Left lung (tissue), 10 donors: ENCODE measurements around the gene ISLR. TPM values are rescaled to one million over a fixed set of nuclear protein-coding genes. Genes with fewer than 3 reads are reported as not detected.

Source experiments
- ATAC-seq: fragments of 200-7000 bp; cut with Tn5 transposase; one replicate; pipeline ENCODE4 v1.9.1; 2020; ENCODE audit warnings: moderate library complexity
- DNase-seq, 4 donors: peaks; one replicate each; pipeline ENCODE4 v3.0.0-alpha.2; 2013 to 2020
- H3K27ac ChIP-seq, 2 donors: fragments of 200-600 bp; sonication (generic) in 1 of 2; one replicate each; pipeline versions ENCODE4 v1.5.0 to v1.8.0; 2020 to 2021
- H3K27me3 ChIP-seq, 2 donors: fragments of 200-600 bp; sonication (generic) in 1 of 2; one replicate each; pipeline versions ENCODE4 v1.5.0 to v1.8.0; 2020 to 2021
- H3K36me3 ChIP-seq, 2 donors: fragments of 200-600 bp; sonication (generic) in 1 of 2; one replicate each; pipeline versions ENCODE4 v1.5.0 to v1.8.0; 2020 to 2021
- H3K4me1 ChIP-seq, 2 donors: fragments of 200-600 bp; one replicate each; pipeline ENCODE4 v1.8.0; 2021
- H3K4me3 ChIP-seq, 2 donors: fragments of 200-600 bp; sonication (generic) in 1 of 2; one replicate each; pipeline versions ENCODE4 v1.5.0 to v1.8.0; 2020 to 2021; ENCODE audit warnings: mild to moderate bottlenecking in 1 of 2
- H3K9me3 ChIP-seq, 2 donors: fragments of 200-600 bp; sonication (generic) in 1 of 2; one replicate each; pipeline versions ENCODE4 v1.5.0 to v1.8.0; 2020 to 2021
- CTCF ChIP-seq, 2 donors: fragments of 200-600 bp; sonication (generic) in 1 of 2; IDR thresholded peaks; one replicate each; pipeline versions ENCODE4 v1.5.0 to v1.8.0; 2021; ENCODE audit warnings: antibody characterized with exemption in 2 of 2
- intact Hi-C, 2 donors: fragments of 100-400 bp; cut with DNase I; formaldehyde crosslinking; loops; one replicate each; pipeline versions ENCODE4 v1.11.2 to v1.14.2; 2022
- polyA plus RNA-seq, 6 donors: library from polyadenylated mRNA; unstranded; fragments of 120-200 nt; gene quantifications; one replicate each; pipeline ENCODE4 v1.2.1, GENCODE V29; 2013; ENCODE audit not compliant: insufficient read length in 6 of 6
- total RNA-seq, 2 donors: library from RNA; stranded (reverse); fragmentation: NEBNext Ultra II Directional; extraction: Animal tissue kit (Norgen Biotek cat#: 25700); gene quantifications; one replicate each; pipeline ENCODE4 v1.2.1, GENCODE V29; 2021
- donor health status: DM: no; HTN: yes; CAD: no.
- donor health status: DM: no; HTN: no; CAD: no.

The ISLR gene
- total and polyA plus RNA-seq, 8 donors = 10.4 to 60.1 (median 52.6) TPM

GRCh38 chr15:74136814-74137536, 36.5 kb upstream of the ISLR start:
- H3K27me3 ChIP-seq = peaks cover 52 to 84% of the 10 kb centered on the region in 2 donors
- H3K27ac ChIP-seq = peak overlapping the region; percentile 54 to 67
- H3K9me3 ChIP-seq = no peaks in the 10 kb centered on the region
- intact Hi-C loops = no loop called here
- no peak for TF ChIP-seq CTCF (IDR thresholded peaks at IDR 0.05)
- H3K4me1 ChIP-seq = peaks cover 7 to 32% of the 10 kb centered on the region in 2 donors
- ATAC-seq (no peak), DNase-seq (no peak)
- peak overlapping the region; percentile 27 to 32 for H3K4me3 ChIP-seq
- H3K36me3 ChIP-seq = no peaks in the 10 kb centered on the region

GRCh38 chr15:74137537-74137894, 36.0 kb upstream of the ISLR start:
- H3K36me3 ChIP-seq = no peaks in the 10 kb centered on the region
- H3K27ac ChIP-seq = no peak overlapping the region
- no peak overlapping the region for H3K4me3 ChIP-seq
- TF ChIP-seq CTCF (IDR thresholded peaks at IDR 0.05) = no peak
- peaks cover 7 to 32% of the 10 kb centered on the region in 2 donors for H3K4me1 ChIP-seq
- no peak for ATAC-seq
- intact Hi-C loops = no loop called here
- H3K27me3 ChIP-seq = peaks cover 47 to 78% of the 10 kb centered on the region in 2 donors
- no peak for DNase-seq
- H3K9me3 ChIP-seq = no peaks in the 10 kb centered on the region

GRCh38 chr15:74138642-74139041, 34.9 kb upstream of the ISLR start:
- Histone ChIP-seq H3K4me3 (no peak overlapping the region), H3K36me3 (no peaks in the 10 kb centered on the region), H3K4me1 (peaks cover 7 to 30% of the 10 kb centered on the region in 2 donors), H3K9me3 (no peaks in the 10 kb centered on the region), H3K27ac (no peak overlapping the region), H3K27me3 (peaks cover 36 to 67% of the 10 kb centered on the region in 2 donors)
- DNase-seq = no peak
- TF ChIP-seq CTCF (IDR thresholded peaks at IDR 0.05) = no peak
- intact Hi-C loops = no loop called here
- ATAC-seq = no peak

GRCh38 chr15:74141591-74141990, 31.9 kb upstream of the ISLR start:
- DNase-seq (no peak), ATAC-seq (no peak)
- Histone ChIP-seq H3K27ac (no peak overlapping the region), H3K9me3 (peaks cover 0 to 4% of the 10 kb centered on the region in 2 donors), H3K27me3 (peaks cover 8 to 37% of the 10 kb centered on the region in 2 donors), H3K36me3 (no peaks in the 10 kb centered on the region), H3K4me3 (no peak overlapping the region), H3K4me1 (peaks cover 0 to 6% of the 10 kb centered on the region in 2 donors)
- intact Hi-C loops = no loop called here
- no peak for TF ChIP-seq CTCF (IDR thresholded peaks at IDR 0.05)

GRCh38 chr15:74144153-74144775, 29.2 kb upstream of the ISLR start:
- Histone ChIP-seq H3K4me3 (no peak overlapping the region), H3K27me3 (peaks cover 0 to 19% of the 10 kb centered on the region in 2 donors), H3K27ac (no peak overlapping the region), H3K4me1 (no peaks in the 10 kb centered on the region), H3K36me3 (no peaks in the 10 kb centered on the region), H3K9me3 (peaks cover 0 to 5% of the 10 kb centered on the region in 2 donors)
- no peak for TF ChIP-seq CTCF (IDR thresholded peaks at IDR 0.05)
- DNase-seq (no peak), ATAC-seq (no peak)
- intact Hi-C loops = no loop called here
